ENCODE data around the gene FBXL16.
A peak's percentile ranks its signal among the peaks of the same experiment; 100 is the strongest.

FBXL16 gene

GRCh38 chr16:727291-727977 lies 21.8 kb upstream of the FBXL16 start:
- Histone ChIP-seq H2BK5ac (ENCODE audit: low read depth, low read length, poor library complexity) (no peak overlapping the region), H3K36me3 (ENCODE audit: control insufficient read depth in 1 of 2, insufficient read depth in 2 of 2, low read length in 2 of 2) (peaks cover 6 to 13% of the 10 kb centered on the region in 2 experiments), H3K4ac (ENCODE audit: low read depth, low read length) (no peak overlapping the region), H4K12ac (ENCODE audit: low read depth, low read length) (no peak overlapping the region), H3K23ac (ENCODE audit: low read length) (no peak overlapping the region), H2BK120ac (ENCODE audit: insufficient read depth, low read length, poor library complexity) (no peak overlapping the region), H3K27me3 (ENCODE audit: insufficient read depth, low read length) (peaks cover 7% of the 10 kb centered on the region), H2BK12ac (ENCODE audit: low read length) (no peak overlapping the region), H3K18ac (ENCODE audit: low read length) (no peak overlapping the region), H3K79me1 (ENCODE audit: low read length) (peaks cover 3% of the 10 kb centered on the region), H3K4me3 (ENCODE audit: low read depth, low read length) (peak overlapping the region; percentile 65), H2AK5ac (ENCODE audit: low read length) (no peak overlapping the region), H4K8ac (ENCODE audit: low read depth, low read length) (no peak overlapping the region), H3K9ac (ENCODE audit: low read length) (peak overlapping the region; percentile 30), H4K91ac (ENCODE audit: low read depth, low read length) (peak overlapping the region; percentile 4), H3K27ac (ENCODE audit: low read depth, low read length) (no peak overlapping the region), H3K4me1 (ENCODE audit: control insufficient read depth in 1 of 2, insufficient read depth in 2 of 2, low read length in 2 of 2) (peaks cover 10 to 13% of the 10 kb centered on the region in 2 experiments), H3K4me2 (ENCODE audit: low read length) (peak overlapping the region; percentile 68), H3K14ac (ENCODE audit: low read length) (no peak overlapping the region), H3K79me2 (ENCODE audit: control insufficient read depth, insufficient read depth, low read length, poor library complexity) (no peaks in the 10 kb centered on the region), H3K9me3 (ENCODE audit: insufficient read depth, low read depth, low read length) (peaks cover 1% of the 10 kb centered on the region), H2AFZ (ENCODE audit: insufficient read depth, low read length, poor library complexity) (no peak overlapping the region)
- no CpG with 5 or more reads among the region's 61 CpGs for WGBS (ENCODE audit: extremely low coverage, insufficient coverage, insufficient read length)
- DNase-seq = no peak

- Histone ChIP-seq H3K14ac (ENCODE audit: low read length) (no peak within 1 kb of the TSS), H4K8ac (ENCODE audit: low read depth, low read length) (no peak within 1 kb of the TSS), H3K79me1 (ENCODE audit: low read length) (peaks cover 3% of the 10 kb centered on the region), H2AK5ac (ENCODE audit: low read length) (no peak within 1 kb of the TSS), H3K27me3 (ENCODE audit: insufficient read depth, low read length) (peaks cover 7% of the 10 kb centered on the region), H3K18ac (ENCODE audit: low read length) (no peak within 1 kb of the TSS), H3K4me1 (ENCODE audit: control insufficient read depth in 1 of 2, insufficient read depth in 2 of 2, low read length in 2 of 2) (peaks cover 12 to 14% of the 10 kb centered on the region in 2 experiments), H2BK5ac (ENCODE audit: low read depth, low read length, poor library complexity) (no peak within 1 kb of the TSS), H3K23ac (ENCODE audit: low read length) (no peak within 1 kb of the TSS), H3K4ac (ENCODE audit: low read depth, low read length) (no peak within 1 kb of the TSS), H2BK120ac (ENCODE audit: insufficient read depth, low read length, poor library complexity) (no peak within 1 kb of the TSS), H3K4me2 (ENCODE audit: low read length) (peak within 1 kb of the TSS; percentile 68), H3K36me3 (ENCODE audit: control insufficient read depth in 1 of 2, insufficient read depth in 2 of 2, low read length in 2 of 2) (peaks cover 7 to 8% of the 10 kb centered on the region in 2 experiments), H2AFZ (ENCODE audit: insufficient read depth, low read length, poor library complexity) (no peak within 1 kb of the TSS), H3K79me2 (ENCODE audit: control insufficient read depth, insufficient read depth, low read length, poor library complexity) (no peaks in the 10 kb centered on the region), H2BK12ac (ENCODE audit: low read length) (no peak within 1 kb of the TSS), H4K12ac (ENCODE audit: low read depth, low read length) (peak within 1 kb of the TSS; percentile 26), H3K27ac (ENCODE audit: low read depth, low read length) (no peak within 1 kb of the TSS), H4K91ac (ENCODE audit: low read depth, low read length) (peak within 1 kb of the TSS; percentile 4), H3K9ac (ENCODE audit: low read length) (peak within 1 kb of the TSS; percentile 30), H3K4me3 (ENCODE audit: low read depth, low read length) (peak within 1 kb of the TSS; percentile 65), H3K9me3 (ENCODE audit: insufficient read depth, low read depth, low read length) (peaks cover 2% of the 10 kb centered on the region)
- peak; percentile 58 to 72 for DNase-seq
- WGBS (ENCODE audit: extremely low coverage, insufficient coverage, insufficient read length) = no CpG with 5 or more reads among the region's 88 CpGs
Measured at GRCh38 chr16:726438-727290, 21.1 kb upstream of the FBXL16 start, which contains the start of the genes CCDC78 and HAGHL. Gene CCDC78, minus strand, starts transcription at chr16:726443. Its CDS starts 76 bp downstream, at chr16:726367. Gene HAGHL, plus strand, starts transcription at chr16:727106. Its CDS starts 404 bp downstream, at chr16:727510.

- Histone ChIP-seq H3K79me2 (ENCODE audit: control insufficient read depth, insufficient read depth, low read length, poor library complexity) (peaks cover under 1% of the 10 kb centered on the region), H3K4ac (ENCODE audit: low read depth, low read length) (no peak overlapping the region), H2AK5ac (ENCODE audit: low read length) (no peak overlapping the region), H3K4me3 (ENCODE audit: low read depth, low read length) (no peak overlapping the region), H3K36me3 (ENCODE audit: control insufficient read depth in 1 of 2, insufficient read depth in 2 of 2, low read length in 2 of 2) (peaks cover 2 to 5% of the 10 kb centered on the region in 2 experiments), H3K18ac (ENCODE audit: low read length) (no peak overlapping the region), H3K27me3 (ENCODE audit: insufficient read depth, low read length) (peaks cover 7% of the 10 kb centered on the region), H3K4me1 (ENCODE audit: control insufficient read depth in 1 of 2, insufficient read depth in 2 of 2, low read length in 2 of 2) (peaks cover 16 to 18% of the 10 kb centered on the region in 2 experiments), H4K12ac (ENCODE audit: low read depth, low read length) (no peak overlapping the region), H3K14ac (ENCODE audit: low read length) (no peak overlapping the region), H2BK120ac (ENCODE audit: insufficient read depth, low read length, poor library complexity) (no peak overlapping the region), H3K9me3 (ENCODE audit: insufficient read depth, low read depth, low read length) (peaks cover 4% of the 10 kb centered on the region), H3K9ac (ENCODE audit: low read length) (no peak overlapping the region), H3K27ac (ENCODE audit: low read depth, low read length) (no peak overlapping the region), H3K4me2 (ENCODE audit: low read length) (no peak overlapping the region), H4K8ac (ENCODE audit: low read depth, low read length) (no peak overlapping the region), H3K23ac (ENCODE audit: low read length) (no peak overlapping the region), H4K91ac (ENCODE audit: low read depth, low read length) (no peak overlapping the region), H3K79me1 (ENCODE audit: low read length) (peaks cover 5% of the 10 kb centered on the region), H2BK12ac (ENCODE audit: low read length) (no peak overlapping the region), H2BK5ac (ENCODE audit: low read depth, low read length, poor library complexity) (no peak overlapping the region), H2AFZ (ENCODE audit: insufficient read depth, low read length, poor library complexity) (no peak overlapping the region)
- WGBS (ENCODE audit: extremely low coverage, insufficient coverage, insufficient read length) = no CpG with 5 or more reads among the region's 9 CpGs
- no peak for DNase-seq
Measured at GRCh38 chr16:726188-726437, 20.5 kb upstream of the FBXL16 start.

- H2AFZ ChIP-seq (ENCODE audit: insufficient read depth, low read length, poor library complexity) = no peak overlapping the region
- H3K27me3 ChIP-seq (ENCODE audit: insufficient read depth, low read length) = peaks cover 7% of the 10 kb centered on the region
- no peak overlapping the region for H3K4me2 ChIP-seq (ENCODE audit: low read length)
- no peak overlapping the region for H3K23ac ChIP-seq (ENCODE audit: low read length)
- H4K12ac ChIP-seq (ENCODE audit: low read depth, low read length) = no peak overlapping the region
- no peak for DNase-seq
- H3K14ac ChIP-seq (ENCODE audit: low read length) = no peak overlapping the region
- peaks cover 4% of the 10 kb centered on the region for H3K9me3 ChIP-seq (ENCODE audit: insufficient read depth, low read depth, low read length)
- H3K4ac ChIP-seq (ENCODE audit: low read depth, low read length) = no peak overlapping the region
- no peak overlapping the region for H3K4me3 ChIP-seq (ENCODE audit: low read depth, low read length)
- no peak overlapping the region for H2BK5ac ChIP-seq (ENCODE audit: low read depth, low read length, poor library complexity)
- no peak overlapping the region for H4K8ac ChIP-seq (ENCODE audit: low read depth, low read length)
- peaks cover 10% of the 10 kb centered on the region for H3K79me1 ChIP-seq (ENCODE audit: low read length)
- H3K18ac ChIP-seq (ENCODE audit: low read length) = no peak overlapping the region
- H3K27ac ChIP-seq (ENCODE audit: low read depth, low read length) = no peak overlapping the region
- no peak overlapping the region for H2BK12ac ChIP-seq (ENCODE audit: low read length)
- WGBS (ENCODE audit: extremely low coverage, insufficient coverage, insufficient read length) = no CpG with 5 or more reads among the region's 23 CpGs
- peaks cover 4% of the 10 kb centered on the region for H3K79me2 ChIP-seq (ENCODE audit: control insufficient read depth, insufficient read depth, low read length, poor library complexity)
- peaks cover 2 to 5% of the 10 kb centered on the region in 2 experiments for H3K36me3 ChIP-seq (ENCODE audit: control insufficient read depth in 1 of 2, insufficient read depth in 2 of 2, low read length in 2 of 2)
- H3K9ac ChIP-seq (ENCODE audit: low read length) = no peak overlapping the region
- no peak overlapping the region for H2BK120ac ChIP-seq (ENCODE audit: insufficient read depth, low read length, poor library complexity)
- H3K4me1 ChIP-seq (ENCODE audit: control insufficient read depth in 1 of 2, insufficient read depth in 2 of 2, low read length in 2 of 2) = peaks cover 16 to 20% of the 10 kb centered on the region in 2 experiments
- H4K91ac ChIP-seq (ENCODE audit: low read depth, low read length) = no peak overlapping the region
- no peak overlapping the region for H2AK5ac ChIP-seq (ENCODE audit: low read length)
Measured at GRCh38 chr16:725463-726187, 20.0 kb upstream of the FBXL16 start.
